GDM1 (cell line): ENCODE results near the gene KRTAP19-7.

Experiments used
- DNase-seq: peaks from one replicate; lab custom pipeline; 2025; lab: John Stamatoyannopoulos, UW

Gene KRTAP19-7

GRCh38 chr21:30561264-30561895, at the start of gene KRTAP19-7:
TSS of gene KRTAP19-7 (minus strand) at chr21:30561314. CDS start at chr21:30561289, 25 bp downstream.
- DNase-seq: no peak

- DNase-seq: no peak
These were observed 44.9 kb upstream of the KRTAP19-7 start for GRCh38 chr21:30605968-30606367.

GRCh38 chr21:30600787-30601186, 39.7 kb upstream of the KRTAP19-7 start, which contains the start of gene KRTAP22-1:
TSS of gene KRTAP22-1 (plus strand) at chr21:30601087.
- DNase-seq: no peak

- no peak for DNase-seq
These were observed 37.7 kb upstream of the KRTAP19-7 start, which contains the start of gene KRTAP6-2 for GRCh38 chr21:30598802-30599201. TSS of gene KRTAP6-2 (minus strand) at chr21:30598902. CDS start at chr21:30598874, 28 bp downstream.

GRCh38 chr21:30592140-30592539, 31.0 kb upstream of the KRTAP19-7 start, which contains the start of gene KRTAP6-3:
TSS of gene KRTAP6-3 (plus strand) at chr21:30592440. CDS start at chr21:30592446, 6 bp downstream.
- DNase-seq: no peak

- DNase-seq: no peak
These were observed 29.2 kb upstream of the KRTAP19-7 start, which contains the start of gene KRTAP22-2 for GRCh38 chr21:30590297-30590696. TSS of gene KRTAP22-2 (minus strand) at chr21:30590397.

- no peak for DNase-seq
These were observed 21.8 kb upstream of the KRTAP19-7 start for GRCh38 chr21:30582870-30583269.

- no peak for DNase-seq
These were observed 19.0 kb upstream of the KRTAP19-7 start for GRCh38 chr21:30580132-30580531.

GRCh38 chr21:30579346-30579745, 18.2 kb upstream of the KRTAP19-7 start:
- DNase-seq: no peak

- no peak for DNase-seq
These were observed 16.7 kb upstream of the KRTAP19-7 start for GRCh38 chr21:30577766-30578165.

- DNase-seq: no peak
These were observed 6.5 kb upstream of the KRTAP19-7 start for GRCh38 chr21:30567617-30568016.

GRCh38 chr21:30563630-30564029, 2.5 kb upstream of the KRTAP19-7 start:
- no peak for DNase-seq

GRCh38 chr21:30563072-30563471, 2.0 kb upstream of the KRTAP19-7 start:
- no peak for DNase-seq

- DNase-seq: no peak
These were observed 843 bp upstream of the KRTAP19-7 start for GRCh38 chr21:30561957-30562356.

- no peak for DNase-seq
These were observed 6.0 kb downstream of the KRTAP19-7 start for GRCh38 chr21:30555095-30555494.

- no peak for DNase-seq
These were observed 8.3 kb downstream of the KRTAP19-7 start for GRCh38 chr21:30552782-30553181.

GRCh38 chr21:30541764-30542163, 19.4 kb downstream of the KRTAP19-7 start, which contains the start of gene KRTAP19-6:
TSS of gene KRTAP19-6 (minus strand) at chr21:30541864. CDS start at chr21:30541833, 31 bp downstream.
- DNase-seq: no peak

- no peak for DNase-seq
These were observed 42.2 kb downstream of the KRTAP19-7 start for GRCh38 chr21:30518876-30519275.

- DNase-seq: no peak
These were observed 45.4 kb downstream of the KRTAP19-7 start for GRCh38 chr21:30515681-30516080.
